ENCODE data around the gene OR6N2.

The OR6N2 gene

GRCh38 chr1:158771950-158772866 is 8.8 kb downstream of the OR6N2 start, which contains the start of gene OR6N1:
Gene OR6N1, minus strand, starts transcription at chr1:158772195. Its CDS starts 5,513 bp downstream, at chr1:158766682.
- Histone ChIP-seq H3K4me1 (ENCODE audit: control insufficient read depth, insufficient read depth, low read length) (no peaks in the 10 kb centered on the region), H3K9me3 (ENCODE audit: control insufficient read depth, insufficient read depth, low read length) (no peaks in the 10 kb centered on the region), H3K36me3 (ENCODE audit: control insufficient read depth, insufficient read depth, low read length) (no peaks in the 10 kb centered on the region), H3K4me3 (ENCODE audit: low read length) (no peak within 1 kb of the TSS), H3K27me3 (ENCODE audit: control insufficient read depth, insufficient read depth, low read length) (no peaks in the 10 kb centered on the region), H3K27ac (ENCODE audit: low read length) (no peak within 1 kb of the TSS)
- DNase-seq (ENCODE audit: low read depth, low spot score), result no peak
- WGBS (ENCODE audit: insufficient coverage, insufficient read length), result no CpG with 5 or more reads among the region's 6 CpGs

GRCh38 chr1:158754420-158754819 is 26.6 kb downstream of the OR6N2 start, which contains the start of gene OR6K6:
Gene OR6K6, plus strand, starts transcription at chr1:158754720. Its CDS starts 168 bp downstream, at chr1:158754888.
- DNase-seq (ENCODE audit: low read depth, low spot score), result no peak
- Histone ChIP-seq H3K27ac (ENCODE audit: low read length) (no peak within 1 kb of the TSS), H3K27me3 (ENCODE audit: control insufficient read depth, insufficient read depth, low read length) (no peaks in the 10 kb centered on the region), H3K36me3 (ENCODE audit: control insufficient read depth, insufficient read depth, low read length) (no peaks in the 10 kb centered on the region), H3K4me3 (ENCODE audit: low read length) (no peak within 1 kb of the TSS), H3K4me1 (ENCODE audit: control insufficient read depth, insufficient read depth, low read length) (no peaks in the 10 kb centered on the region), H3K9me3 (ENCODE audit: control insufficient read depth, insufficient read depth, low read length) (peaks cover 1% of the 10 kb centered on the region; the same call in 1 of the 2 replicates)
- no CpG with 5 or more reads among the region's 2 CpGs for WGBS (ENCODE audit: insufficient coverage, insufficient read length)

GRCh38 chr1:158752155-158752712 is 28.8 kb downstream of the OR6N2 start:
- Histone ChIP-seq H3K27me3 (ENCODE audit: control insufficient read depth, insufficient read depth, low read length) (no peaks in the 10 kb centered on the region), H3K36me3 (ENCODE audit: control insufficient read depth, insufficient read depth, low read length) (no peaks in the 10 kb centered on the region), H3K27ac (ENCODE audit: low read length) (no peak overlapping the region), H3K4me3 (ENCODE audit: low read length) (no peak overlapping the region), H3K4me1 (ENCODE audit: control insufficient read depth, insufficient read depth, low read length) (no peaks in the 10 kb centered on the region), H3K9me3 (ENCODE audit: control insufficient read depth, insufficient read depth, low read length) (peaks cover 1% of the 10 kb centered on the region; the same call in 1 of the 2 replicates)
- WGBS (ENCODE audit: insufficient coverage, insufficient read length), result no CpG with 5 or more reads among the region's 9 CpGs
- DNase-seq (ENCODE audit: low read depth, low spot score), result no peak

GRCh38 chr1:158735848-158736247 is 45.2 kb downstream of the OR6N2 start:
- DNase-seq (ENCODE audit: low read depth, low spot score), result no peak
- Histone ChIP-seq H3K27ac (ENCODE audit: low read length) (no peak overlapping the region), H3K27me3 (ENCODE audit: control insufficient read depth, insufficient read depth, low read length) (no peaks in the 10 kb centered on the region), H3K4me1 (ENCODE audit: control insufficient read depth, insufficient read depth, low read length) (no peaks in the 10 kb centered on the region), H3K9me3 (ENCODE audit: control insufficient read depth, insufficient read depth, low read length) (no peaks in the 10 kb centered on the region), H3K36me3 (ENCODE audit: control insufficient read depth, insufficient read depth, low read length) (no peaks in the 10 kb centered on the region), H3K4me3 (ENCODE audit: low read length) (no peak overlapping the region)

- Histone ChIP-seq H3K9me3 (ENCODE audit: control insufficient read depth, insufficient read depth, low read length) (no peaks in the 10 kb centered on the region), H3K36me3 (ENCODE audit: control insufficient read depth, insufficient read depth, low read length) (no peaks in the 10 kb centered on the region), H3K4me1 (ENCODE audit: control insufficient read depth, insufficient read depth, low read length) (no peaks in the 10 kb centered on the region), H3K27me3 (ENCODE audit: control insufficient read depth, insufficient read depth, low read length) (no peaks in the 10 kb centered on the region), H3K4me3 (ENCODE audit: low read length) (no peak overlapping the region), H3K27ac (ENCODE audit: low read length) (no peak overlapping the region)
- WGBS (ENCODE audit: insufficient coverage, insufficient read length), result no CpG with 5 or more reads among the region's 2 CpGs
- no peak for DNase-seq (ENCODE audit: low read depth, low spot score)
These were observed 48.5 kb downstream of the OR6N2 start for GRCh38 chr1:158732524-158732923.

GRCh38 chr1:158731707-158732106 is 49.3 kb downstream of the OR6N2 start:
- H3K4me1 ChIP-seq (ENCODE audit: control insufficient read depth, insufficient read depth, low read length), result no peaks in the 10 kb centered on the region
- no peaks in the 10 kb centered on the region for H3K27me3 ChIP-seq (ENCODE audit: control insufficient read depth, insufficient read depth, low read length)
- no CpG with 5 or more reads among the region's 4 CpGs for WGBS (ENCODE audit: insufficient coverage, insufficient read length)
- H3K36me3 ChIP-seq (ENCODE audit: control insufficient read depth, insufficient read depth, low read length), result no peaks in the 10 kb centered on the region
- DNase-seq (ENCODE audit: low read depth, low spot score), result no peak
- H3K27ac ChIP-seq (ENCODE audit: low read length), result no peak overlapping the region
- H3K4me3 ChIP-seq (ENCODE audit: low read length), result no peak overlapping the region
- no peaks in the 10 kb centered on the region for H3K9me3 ChIP-seq (ENCODE audit: control insufficient read depth, insufficient read depth, low read length)

- no peaks in the 10 kb centered on the region for H3K36me3 ChIP-seq (ENCODE audit: control insufficient read depth, insufficient read depth, low read length)
- no CpG with 5 or more reads among the region's 4 CpGs for WGBS (ENCODE audit: insufficient coverage, insufficient read length)
- no peak overlapping the region for H3K27ac ChIP-seq (ENCODE audit: low read length)
These were observed 50.6 kb downstream of the OR6N2 start for GRCh38 chr1:158730453-158730852.

GRCh38 chr1:158728510-158729225 is 52.3 kb downstream of the OR6N2 start:
- H3K27me3 ChIP-seq (ENCODE audit: control insufficient read depth, insufficient read depth, low read length), result no peaks in the 10 kb centered on the region
- no peaks in the 10 kb centered on the region for H3K36me3 ChIP-seq (ENCODE audit: control insufficient read depth, insufficient read depth, low read length)
- H3K9me3 ChIP-seq (ENCODE audit: control insufficient read depth, insufficient read depth, low read length), result no peaks in the 10 kb centered on the region
- no peak for DNase-seq (ENCODE audit: low read depth, low spot score)
- no CpG with 5 or more reads among the region's 3 CpGs for WGBS (ENCODE audit: insufficient coverage, insufficient read length)
- no peak overlapping the region for H3K27ac ChIP-seq (ENCODE audit: low read length)
- no peaks in the 10 kb centered on the region for H3K4me1 ChIP-seq (ENCODE audit: control insufficient read depth, insufficient read depth, low read length)
- H3K4me3 ChIP-seq (ENCODE audit: low read length), result no peak overlapping the region

More at GRCh38 chr1:158730453-158730852, 50.6 kb downstream of the OR6N2 start:
- DNase-seq (ENCODE audit: low read depth, low spot score), result no peak
- Histone ChIP-seq H3K9me3 (ENCODE audit: control insufficient read depth, insufficient read depth, low read length) (no peaks in the 10 kb centered on the region), H3K27me3 (ENCODE audit: control insufficient read depth, insufficient read depth, low read length) (no peaks in the 10 kb centered on the region), H3K4me1 (ENCODE audit: control insufficient read depth, insufficient read depth, low read length) (no peaks in the 10 kb centered on the region), H3K4me3 (ENCODE audit: low read length) (no peak overlapping the region)

- Histone ChIP-seq H3K9me3 (ENCODE audit: control insufficient read depth, insufficient read depth, low read length) (no peaks in the 10 kb centered on the region), H3K4me1 (ENCODE audit: control insufficient read depth, insufficient read depth, low read length) (no peaks in the 10 kb centered on the region), H3K27me3 (ENCODE audit: control insufficient read depth, insufficient read depth, low read length) (no peaks in the 10 kb centered on the region), H3K4me3 (ENCODE audit: low read length) (no peak overlapping the region), H3K36me3 (ENCODE audit: control insufficient read depth, insufficient read depth, low read length) (no peaks in the 10 kb centered on the region), H3K27ac (ENCODE audit: low read length) (no peak overlapping the region)
- no peak for DNase-seq (ENCODE audit: low read depth, low spot score)
- no CpG with 5 or more reads among the region's 5 CpGs for WGBS (ENCODE audit: insufficient coverage, insufficient read length)
These were observed 56.6 kb downstream of the OR6N2 start for GRCh38 chr1:158724442-158724841.
